CD8-positive, alpha-beta memory T cell (primary cell): Measurements from ENCODE around the gene SCO2. TPM values are rescaled to one million over a fixed set of nuclear protein-coding genes. Genes with fewer than 3 reads are reported as not detected.

Source experiments
- CTCF ChIA-PET: fragments of 350-600 bp; sonication (Branson Sonifier 250); formaldehyde crosslinking; loops from one replicate; lab custom pipeline; 2021; ENCODE audit warnings: antibody characterized with exemption; lab: Charles Lee
- POLR2A ChIA-PET: fragments of 350-600 bp; sonication (Branson Sonifier 250); formaldehyde crosslinking; loops from one replicate; lab custom pipeline; 2021; ENCODE audit warnings: antibody characterized with exemption; lab: Charles Lee
- DNase-seq, 5 donors: peaks; one replicate each; pipeline versions ENCODE4 v3.0.0 to v3.0.0-alpha.2; 2020 to 2022; ENCODE audit warnings: mixed read lengths in 1 of 5
- H3K27ac ChIP-seq: one replicate; pipeline ENCODE4 v1.7.0; 2013; ENCODE audit warnings: low read depth, mild to moderate bottlenecking, low read length, moderate library complexity
- H3K27me3 ChIP-seq: 2 replicates; pipeline ENCODE4 v1.7.0; 2013; ENCODE audit warnings: low read length, mild to moderate bottlenecking; ENCODE audit not compliant: insufficient read depth, poor library complexity, severe bottlenecking
- H3K36me3 ChIP-seq: 2 replicates; pipeline ENCODE4 v1.7.0; 2013; ENCODE audit warnings: mild to moderate bottlenecking, low read length, moderate library complexity; ENCODE audit not compliant: insufficient read depth
- H3K4me1 ChIP-seq: 2 replicates; pipeline ENCODE4 v1.7.0; 2013; ENCODE audit warnings: mild to moderate bottlenecking, low read length, moderate library complexity; ENCODE audit not compliant: insufficient read depth
- H3K4me3 ChIP-seq: 2 replicates; pipeline ENCODE4 v1.7.0; 2013; ENCODE audit warnings: mild to moderate bottlenecking, low read length
- H3K9me3 ChIP-seq: 2 replicates; pipeline ENCODE4 v1.7.0; 2013; ENCODE audit warnings: mild to moderate bottlenecking, low read length
- H3K27ac Mint-ChIP-seq, 8 donors: one replicate each; pipeline ENCODE4 v1.8.0; 2020 to 2021; ENCODE audit warnings: mixed read lengths in 8 of 8, mild to moderate bottlenecking in 6 of 8, inconsistent platforms in 3 of 8, moderate library complexity in 3 of 8
- H3K27me3 Mint-ChIP-seq, 2 donors: one replicate each; pipeline ENCODE4 v1.8.0; 2020 to 2021; ENCODE audit warnings: mixed read lengths in 2 of 2, mild to moderate bottlenecking in 1 of 2, moderate library complexity in 1 of 2
- H3K36me3 Mint-ChIP-seq, 3 donors: one replicate each; pipeline ENCODE4 v1.8.0; 2020 to 2021; ENCODE audit warnings: mixed read lengths in 3 of 3, inconsistent platforms in 1 of 3, mild to moderate bottlenecking in 1 of 3
- H3K4me1 Mint-ChIP-seq, 3 donors: one replicate each; pipeline ENCODE4 v1.8.0; 2020 to 2021; ENCODE audit warnings: mixed read lengths in 3 of 3, inconsistent platforms in 1 of 3, mild to moderate bottlenecking in 1 of 3
- H3K4me3 Mint-ChIP-seq, 7 donors: one replicate each; pipeline ENCODE4 v1.8.0; 2020 to 2021; ENCODE audit warnings: mixed read lengths in 7 of 7, mild to moderate bottlenecking in 6 of 7, moderate library complexity in 4 of 7, inconsistent platforms in 2 of 7
- H3K9me3 Mint-ChIP-seq, 5 donors: one replicate each; pipeline ENCODE4 v1.8.0; 2020 to 2022; ENCODE audit warnings: mixed read lengths in 5 of 5, mild to moderate bottlenecking in 3 of 5, moderate library complexity in 2 of 5, inconsistent platforms in 1 of 5
- polyA plus RNA-seq: library from polyadenylated mRNA; unstranded; fragments of 300-500 nt; fragmentation: Illumina TruSeq; gene quantifications from one replicate; pipeline ENCODE4 v1.2.3, GENCODE V29; 2021
- total RNA-seq, 2 experiments: library from RNA; stranded (reverse); gene quantifications; one replicate each; pipeline ENCODE4 v1.2.3, GENCODE V29; 2021

SCO2 gene
- total and polyA plus RNA-seq, 3 experiments from 2014 or later: 2.4 to 6.5 (median 3.5) TPM

DNA sequence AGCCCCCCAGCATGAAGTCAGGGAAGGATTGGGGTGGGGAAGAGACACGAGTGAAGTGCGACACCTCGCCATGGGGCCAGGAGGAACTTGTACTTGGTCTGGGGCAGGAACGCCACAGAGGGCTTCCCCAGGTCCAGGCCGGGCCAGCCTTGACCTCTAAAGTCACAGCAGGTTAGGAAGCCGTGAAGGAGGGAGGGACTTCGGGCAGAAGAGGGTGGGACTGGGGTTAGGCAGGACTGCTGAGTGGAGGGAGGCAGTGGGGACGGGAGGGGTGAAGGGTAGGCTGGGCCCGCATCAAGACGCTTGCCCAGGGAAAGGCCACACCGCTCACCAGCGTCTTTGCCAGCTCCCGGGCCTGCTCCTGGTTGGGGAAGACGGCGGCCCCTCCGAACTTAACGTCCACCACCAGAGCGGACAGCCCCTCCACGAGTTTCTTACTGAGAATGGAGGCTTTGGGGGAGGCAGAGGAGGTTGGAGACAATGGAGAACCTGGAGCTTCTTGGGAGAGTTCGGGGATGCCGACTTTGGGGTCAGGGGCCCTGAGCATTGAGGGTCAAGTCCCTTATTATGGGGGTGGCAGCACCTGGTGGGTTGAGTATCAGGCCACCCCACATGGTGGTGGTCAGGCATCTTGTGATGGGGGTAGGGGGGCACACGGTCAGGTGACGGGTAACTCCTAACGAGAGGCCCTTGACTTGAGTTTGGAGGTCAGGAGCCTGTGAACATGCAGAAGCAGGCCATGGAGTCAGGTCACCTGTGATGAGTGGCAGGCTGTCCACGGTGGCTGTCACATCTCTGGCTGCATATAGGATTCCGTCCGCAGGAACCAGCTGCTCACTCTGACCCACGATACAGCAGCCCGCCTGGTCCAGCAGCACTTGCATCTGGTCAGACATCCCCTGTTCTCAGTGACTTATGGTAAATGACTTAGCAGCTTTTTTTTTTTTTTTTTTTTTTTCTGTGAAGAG lies 1.7 kb upstream of the SCO2 start:
- ChIA-PET POLR2A (interaction anchor here (0.5 to 4.9 kb wide), 9 partner anchors 12 to 146 kb away, joined by 3 to 81 read pairs (median 3); partner anchors contain the start of gene SYCE3), CTCF (interaction anchor here (1.4 to 6.7 kb wide), 5 partner anchors 12 to 276 kb away, joined by 4 to 86 read pairs (median 73); partner anchors contain the start of genes HDAC10 and KLHDC7B)
- H3K27ac ChIP-seq: peak overlapping the region; percentile 80
- H3K9me3 ChIP-seq: no peaks in the 10 kb centered on the region
- H3K27me3 ChIP-seq: no peaks in the 10 kb centered on the region
- peaks cover 0 to 19% (median 3%) of the 10 kb centered on the region in 3 donors for H3K36me3 Mint-ChIP-seq
- H3K36me3 ChIP-seq: no peaks in the 10 kb centered on the region
- no peaks in the 10 kb centered on the region for H3K9me3 Mint-ChIP-seq
- H3K27ac Mint-ChIP-seq: peak overlapping the region; percentile 57 to 99 (median 90)
- no peaks in the 10 kb centered on the region for H3K27me3 Mint-ChIP-seq
- peak overlapping the region; percentile 71 to 93 (median 79) for H3K4me3 Mint-ChIP-seq
- peak overlapping the region; percentile 64 for H3K4me3 ChIP-seq
- H3K4me1 ChIP-seq: peaks cover 33% of the 10 kb centered on the region
- no peak for DNase-seq
- peaks cover 22 to 42% (median 27%) of the 10 kb centered on the region in 3 donors for H3K4me1 Mint-ChIP-seq

DNA sequence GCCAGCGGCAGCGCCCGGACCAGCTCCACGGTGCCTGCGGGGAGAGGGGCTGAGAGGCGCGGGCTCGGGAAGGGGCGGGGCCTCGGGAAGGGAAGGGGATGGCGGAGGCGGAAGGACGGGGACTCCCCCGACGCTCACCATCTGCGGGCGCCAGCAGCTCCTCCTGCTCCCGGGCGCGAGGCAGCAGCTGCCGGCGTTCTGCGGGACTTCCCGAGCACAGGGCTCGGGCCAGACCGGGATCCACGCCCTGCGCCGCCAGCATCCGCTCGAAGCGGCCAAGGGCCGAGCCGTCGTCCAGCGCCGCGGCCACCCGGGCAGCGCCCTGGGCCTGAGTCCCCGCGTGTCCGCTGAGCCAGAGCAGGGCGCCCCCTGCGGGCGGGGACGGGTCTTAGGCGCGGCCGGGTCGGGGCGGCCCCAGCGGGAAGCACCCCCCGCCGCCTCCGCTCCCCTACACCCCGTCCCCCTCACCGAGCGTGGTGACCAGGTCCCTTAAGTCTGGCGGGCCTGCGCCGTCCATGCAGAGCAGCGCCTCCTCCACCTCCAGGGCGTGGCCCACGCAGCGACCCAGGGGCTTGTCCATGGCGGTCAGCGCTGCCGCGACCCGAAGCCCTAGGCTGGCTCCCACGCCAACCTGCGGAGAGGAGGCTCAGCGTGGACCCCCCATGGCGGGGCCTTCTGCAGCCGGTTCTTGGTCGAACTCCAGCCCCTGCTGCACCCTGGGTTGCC lies 873 bp upstream of the SCO2 start:
- ChIA-PET CTCF (interaction anchor here (0.8 to 6.7 kb wide), 51 partner anchors 9 to 335 kb away, joined by 3 to 91 read pairs (median 5); partner anchors contain the start of genes ADM2, ARSA, CHKB and DENND6B), POLR2A (interaction anchor here (0.9 to 4.9 kb wide), 25 partner anchors 9 to 336 kb away, joined by 3 to 93 read pairs (median 6); partner anchors contain the start of genes ADM2, ARSA, CHKB and CPT1B)
- H3K9me3 Mint-ChIP-seq: no peaks in the 10 kb centered on the region
- Histone ChIP-seq H3K27ac (peak overlapping the region; percentile 80), H3K27me3 (no peaks in the 10 kb centered on the region), H3K36me3 (no peaks in the 10 kb centered on the region), H3K4me3 (peak overlapping the region; percentile 64), H3K9me3 (no peaks in the 10 kb centered on the region), H3K4me1 (peaks cover 31% of the 10 kb centered on the region)
- H3K27ac Mint-ChIP-seq: peak overlapping the region; percentile 57 to 99 (median 90)
- H3K4me1 Mint-ChIP-seq: peaks cover 22 to 42% (median 27%) of the 10 kb centered on the region in 3 donors
- H3K4me3 Mint-ChIP-seq: peak overlapping the region; percentile 70 to 93 (median 79)
- H3K36me3 Mint-ChIP-seq: peaks cover 0 to 23% (median 3%) of the 10 kb centered on the region in 3 donors
- H3K27me3 Mint-ChIP-seq: no peaks in the 10 kb centered on the region
- peak; percentile 79 to 88 (median 82) for DNase-seq

- H3K9me3 Mint-ChIP-seq: no peaks in the 10 kb centered on the region
Measured at GRCh38 chr22:50525858-50526107, 385 bp upstream of the SCO2 start.

DNA sequence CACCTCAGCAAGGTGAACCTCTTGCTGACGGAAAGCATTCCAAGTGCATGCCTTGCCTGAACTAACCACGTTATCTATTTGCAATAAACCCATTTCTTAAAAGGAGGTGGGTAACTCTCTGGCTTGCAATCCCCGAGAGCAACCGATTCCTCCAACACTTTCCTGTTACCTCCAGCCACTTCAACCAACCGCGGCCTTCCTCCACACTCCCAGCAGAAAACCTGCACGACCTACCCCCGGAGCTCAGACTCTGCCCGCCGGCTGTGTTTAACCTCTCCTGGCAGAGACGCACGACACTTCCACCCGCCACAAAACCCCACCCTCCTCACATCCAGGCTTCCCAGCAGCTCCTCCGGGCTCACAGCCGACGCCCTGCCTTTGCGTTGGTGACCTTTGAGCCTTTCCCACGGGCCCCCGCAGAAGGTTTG lies 708 bp downstream of the SCO2 start:
- Mint-ChIP-seq H3K27ac (peak overlapping the region; percentile 85 to 99 (median 86)), H3K36me3 (peaks cover 0 to 31% (median 3%) of the 10 kb centered on the region in 3 donors), H3K27me3 (no peaks in the 10 kb centered on the region), H3K9me3 (no peaks in the 10 kb centered on the region), H3K4me3 (peak overlapping the region; percentile 85 to 93 (median 89)), H3K4me1 (peaks cover 21 to 38% (median 27%) of the 10 kb centered on the region in 3 donors)
- Histone ChIP-seq H3K27me3 (no peaks in the 10 kb centered on the region), H3K4me3 (peak overlapping the region; percentile 64), H3K36me3 (no peaks in the 10 kb centered on the region), H3K9me3 (no peaks in the 10 kb centered on the region), H3K27ac (peak overlapping the region; percentile 80), H3K4me1 (peaks cover 21% of the 10 kb centered on the region)
- CTCF ChIA-PET: interaction anchor here (1.0 to 6.7 kb wide), 17 partner anchors 10 to 334 kb away, joined by 3 to 91 read pairs (median 18); partner anchors contain the start of genes HDAC10, KLHDC7B, LMF2 and MAPK11
- POLR2A ChIA-PET: interaction anchor here (1.0 to 4.9 kb wide), 13 partner anchors 13 to 334 kb away, joined by 4 to 93 read pairs (median 10); partner anchors contain the start of genes ADM2, ARSA, CHKB and KLHDC7B
- DNase-seq: no peak

More at GRCh38 chr22:50525858-50526107, 385 bp upstream of the SCO2 start:
- Histone ChIP-seq H3K9me3 (no peaks in the 10 kb centered on the region), H3K4me3 (peak overlapping the region; percentile 64), H3K27ac (peak overlapping the region; percentile 80), H3K4me1 (peaks cover 27% of the 10 kb centered on the region), H3K27me3 (no peaks in the 10 kb centered on the region), H3K36me3 (no peaks in the 10 kb centered on the region)
- Mint-ChIP-seq H3K27me3 (no peaks in the 10 kb centered on the region), H3K4me1 (peaks cover 21 to 38% (median 27%) of the 10 kb centered on the region in 3 donors), H3K4me3 (peak overlapping the region; percentile 79 to 93 (median 88)), H3K36me3 (peaks cover 0 to 25% (median 3%) of the 10 kb centered on the region in 3 donors), H3K27ac (peak overlapping the region in 7 of 8 donors; percentile 42 to 99 (median 79))
- POLR2A ChIA-PET: interaction anchor here (0.9 to 4.9 kb wide), 24 partner anchors 9 to 335 kb away, joined by 3 to 93 read pairs (median 6); partner anchors contain the start of genes ADM2, ARSA, CHKB and CPT1B
- CTCF ChIA-PET: interaction anchor here (0.8 to 6.7 kb wide), 55 partner anchors 9 to 335 kb away, joined by 3 to 91 read pairs (median 5); partner anchors contain the start of genes ADM2, ARSA, CHKB and DENND6B
- no peak for DNase-seq

DNA sequence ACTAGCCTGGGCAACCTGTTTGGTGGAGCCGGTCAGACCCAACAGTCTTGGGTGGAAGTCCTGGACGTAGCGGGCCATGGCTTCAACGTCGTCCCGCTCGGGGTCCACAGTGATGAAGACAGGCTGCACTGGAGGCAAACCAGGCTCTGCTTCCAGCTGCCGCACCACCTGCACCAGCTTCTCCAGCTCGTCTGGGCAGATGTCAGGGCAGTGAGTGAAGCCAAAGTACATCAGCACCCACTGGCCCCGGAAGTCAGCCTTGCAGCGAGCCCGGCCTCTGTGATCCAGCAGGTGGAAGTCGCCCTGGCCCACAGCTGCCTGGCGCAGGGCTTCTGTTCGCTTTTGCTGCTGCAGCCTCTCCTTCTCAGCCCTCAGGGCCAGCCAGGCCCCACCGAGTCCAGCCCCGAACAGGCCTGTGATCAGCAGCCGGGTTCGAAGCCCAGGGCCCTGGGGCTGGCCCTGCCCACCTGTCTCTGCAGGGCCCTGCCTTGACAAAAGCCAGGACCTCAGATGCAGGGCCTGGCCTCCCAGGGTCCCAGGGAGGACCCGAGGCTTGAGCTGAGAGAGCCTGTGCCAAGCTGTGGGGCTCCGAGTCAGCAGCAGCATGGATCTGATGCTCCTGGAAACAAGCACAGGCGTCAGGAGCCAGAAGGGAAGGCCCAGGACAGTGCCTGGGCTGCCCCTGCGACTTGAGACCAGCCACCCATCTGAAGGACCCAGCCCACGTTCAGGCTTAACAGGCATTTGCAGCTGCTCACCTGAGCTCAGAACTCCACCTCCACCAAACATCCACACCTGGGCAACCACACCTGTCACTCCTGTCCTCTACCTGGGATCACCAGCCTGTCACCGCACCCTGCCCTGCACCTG lies 1.4 kb downstream of the SCO2 start:
- Histone ChIP-seq H3K9me3 (no peaks in the 10 kb centered on the region), H3K27ac (peak overlapping the region; percentile 80), H3K36me3 (no peaks in the 10 kb centered on the region), H3K4me1 (peaks cover 21% of the 10 kb centered on the region), H3K27me3 (no peaks in the 10 kb centered on the region), H3K4me3 (peak overlapping the region; percentile 64)
- peaks cover 0 to 36% (median 3%) of the 10 kb centered on the region in 3 donors for H3K36me3 Mint-ChIP-seq
- peaks cover 21 to 37% (median 27%) of the 10 kb centered on the region in 3 donors for H3K4me1 Mint-ChIP-seq
- no peaks in the 10 kb centered on the region for H3K27me3 Mint-ChIP-seq
- ChIA-PET CTCF (interaction anchor here (1.8 to 6.7 kb wide), 8 partner anchors 9 to 273 kb away, joined by 5 to 91 read pairs (median 66); partner anchors contain the start of genes HDAC10, KLHDC7B, LMF2 and NCAPH2), POLR2A (interaction anchor here (1.0 to 4.9 kb wide), 9 partner anchors 12 to 334 kb away, joined by 4 to 93 read pairs (median 12); partner anchors contain the start of genes CHKB, LMF2, NCAPH2 and TUBGCP6)
- peak overlapping the region; percentile 85 to 99 (median 86) for H3K27ac Mint-ChIP-seq
- peak overlapping the region; percentile 85 to 93 (median 89) for H3K4me3 Mint-ChIP-seq
- no peaks in the 10 kb centered on the region for H3K9me3 Mint-ChIP-seq
- no peak for DNase-seq

GRCh38 chr22:50523458-50523805 lies 2.0 kb downstream of the SCO2 start:
- no peaks in the 10 kb centered on the region for H3K36me3 ChIP-seq
- H3K27me3 Mint-ChIP-seq: no peaks in the 10 kb centered on the region
- peaks cover 21% of the 10 kb centered on the region for H3K4me1 ChIP-seq
- peaks cover 0 to 41% (median 3%) of the 10 kb centered on the region in 3 donors for H3K36me3 Mint-ChIP-seq
- no peaks in the 10 kb centered on the region for H3K27me3 ChIP-seq
- H3K9me3 ChIP-seq: no peaks in the 10 kb centered on the region
- ChIA-PET CTCF (interaction anchor here (1.1 to 6.7 kb wide), 4 partner anchors 13 to 97 kb away, joined by 4 to 91 read pairs (median 66); partner anchors contain the start of genes LMF2, NCAPH2 and SYCE3), POLR2A (no interaction called here)
- H3K27ac Mint-ChIP-seq: peak overlapping the region in 1 of 8 donors; percentile 23
- no peak for DNase-seq
- no peak overlapping the region for H3K27ac ChIP-seq
- peaks cover 18 to 32% (median 24%) of the 10 kb centered on the region in 3 donors for H3K4me1 Mint-ChIP-seq
- peak overlapping the region in 5 of 7 donors; percentile 15 to 88 (median 50) for H3K4me3 Mint-ChIP-seq
- H3K4me3 ChIP-seq: no peak overlapping the region
- H3K9me3 Mint-ChIP-seq: no peaks in the 10 kb centered on the region
